Spleen (tissue), 11 donors: ENCODE data around the gene MCM5. TPM values are rescaled to one million over a fixed set of nuclear protein-coding genes. Genes with fewer than 3 reads are reported as not detected.

Experiments used
- DNase-seq: peaks from one replicate; pipeline ENCODE4 v3.0.0-alpha.2; 2020
- H3K27ac ChIP-seq, 8 donors: fragments of 200-600 bp; sonication (generic) in 7 of 8; 1 replicate in 4 of 8; 2 replicates in 4 of 8; pipeline versions ENCODE4 v1.5.0 to v1.8.0; 2016 to 2021; ENCODE audit warnings: inconsistent platforms in 4 of 8, mild to moderate bottlenecking in 4 of 8, moderate library complexity in 1 of 8
- H3K27me3 ChIP-seq, 7 donors: fragments of 200-600 bp; sonication (generic) in 6 of 7; replicated peaks in 1 of 7; 1 replicate in 4 of 7; 2 replicates in 3 of 7; pipeline versions ENCODE4 v1.5.0 to v1.8.0; 2016 to 2021; ENCODE audit warnings: inconsistent platforms in 3 of 7, mild to moderate bottlenecking in 1 of 7
- H3K36me3 ChIP-seq, 6 donors: fragments of 200-600 bp; sonication (generic) in 5 of 6; 1 replicate in 4 of 6; 2 replicates in 2 of 6; pipeline versions ENCODE4 v1.5.0 to v1.8.0; 2016 to 2021; ENCODE audit warnings: inconsistent platforms in 2 of 6
- H3K4me1 ChIP-seq, 6 donors: fragments of 200-600 bp; sonication (generic) in 5 of 6; 1 replicate in 3 of 6; 2 replicates in 3 of 6; pipeline versions ENCODE4 v1.5.0 to v1.8.0; 2016 to 2021; ENCODE audit warnings: inconsistent platforms in 3 of 6
- H3K4me3 ChIP-seq, 8 donors: fragments of 200-600 bp; sonication (generic) in 7 of 8; 1 replicate in 4 of 8; 2 replicates in 4 of 8; pipeline versions ENCODE4 v1.5.0 to v1.8.0; 2016 to 2021; ENCODE audit warnings: inconsistent platforms in 4 of 8, mild to moderate bottlenecking in 4 of 8, moderate library complexity in 2 of 8
- H3K9me3 ChIP-seq, 8 donors: fragments of 200-600 bp; sonication (generic) in 7 of 8; 1 replicate in 4 of 8; 2 replicates in 4 of 8; pipeline versions ENCODE4 v1.5.0 to v1.8.0; 2016 to 2021; ENCODE audit warnings: inconsistent platforms in 4 of 8
- CTCF ChIP-seq, 11 experiments: fragments of 200-600 bp in 7 of 11; fragments of 450-650 bp in 4 of 11; sonication (generic) in 4 of 11; IDR thresholded peaks in 8 of 11; conservative IDR thresholded peaks in 3 of 11; 1 replicate in 7 of 11; 2 replicates in 4 of 11; pipeline versions ENCODE4 v1.4.0 to v1.8.0; 2016 to 2021; ENCODE audit warnings: antibody characterized with exemption in 11 of 11, inconsistent platforms in 4 of 11, mild to moderate bottlenecking in 1 of 11
- POLR2A ChIP-seq, 3 donors: fragments of 450-650 bp; IDR thresholded peaks; one replicate each; pipeline ENCODE4 v1.5.1; 2017; ENCODE audit warnings: antibody characterized with exemption in 3 of 3, mild to moderate bottlenecking in 1 of 3
- POLR2AphosphoS5 ChIP-seq, 3 donors: sonication (generic); formaldehyde crosslinking; IDR thresholded peaks; one replicate each; pipeline ENCODE4 v1.5.1; 2017; ENCODE audit warnings: antibody characterized with exemption in 3 of 3
- WGBS, 5 donors: extraction: QIAGEN DNeasy Blood & Tissue Kit in 3 of 5; methylation state at CpG; one replicate each; pipeline versions ENCODE4 v1.1.5 to v1.1.7; 2013 to 2018; 5-methylcytosine and 5-hydroxymethylcytosine counted together
- intact Hi-C: fragments of 100-400 bp; cut with DNase I; formaldehyde crosslinking; loops from one replicate; pipeline ENCODE4 v1.15.0; 2023; ENCODE audit warnings: low total_unique reads
- polyA plus RNA-seq, 3 donors: library from polyadenylated mRNA; stranded (reverse); fragments of 200-250 nt; gene quantifications; one replicate each; pipeline ENCODE4 v1.2.1, GENCODE V29; 2013
- total RNA-seq, 7 donors: library from RNA; depleted of rRNA in 3 of 7; stranded (reverse); fragments of >200 nt in 3 of 7; fragmentation: NEBNext Ultra II Directional in 4 of 7; extraction: Animal tissue kit (Norgen Biotek cat#: 25700) in 4 of 7; gene quantifications; one replicate each; pipeline versions ENCODE4 v1.1.0 to v1.2.1, GENCODE V29; 2016 to 2021
- donor health status: healthy with polysubstance abuse.
- donor health status: DM: no; HTN: no; CAD: no; lungs with moderate emphysema.
- donor health status: DM: no; HTN: no; CAD: no.
- donor health status: Bipolar disorder and iron deficiency.
- donor health status: healthy.
- donor health status: DM: no; HTN: no; CAD: no.
- donor health status: DM: yes; HTN: yes; CAD: no.

MCM5 gene
- total and polyA plus RNA-seq, 10 donors: 45.2 to 96.3 (median 56.5) TPM

- H3K36me3 ChIP-seq: peaks cover 0 to 100% (median 93%) of the 10 kb centered on the region in 6 donors
- H3K27me3 ChIP-seq: no peaks in the 10 kb centered on the region
Observed at GRCh38 chr22:35413624-35414023, 13.7 kb downstream of the MCM5 start.

GRCh38 chr22:35417606-35418005, 17.7 kb downstream of the MCM5 start:
- no peak overlapping the region for H3K27ac ChIP-seq
- H3K4me1 ChIP-seq: peaks cover 0 to 15% (median 0%) of the 10 kb centered on the region in 6 donors
- peaks cover 0 to 100% (median 96%) of the 10 kb centered on the region in 6 donors for H3K36me3 ChIP-seq
- H3K27me3 ChIP-seq: no peaks in the 10 kb centered on the region
- DNase-seq: no peak
- H3K4me3 ChIP-seq: no peak overlapping the region
- TF ChIP-seq POLR2AphosphoS5 (IDR thresholded peaks at IDR 0.05): no peak
- TF ChIP-seq CTCF (IDR thresholded peaks at IDR 0.05 in 8 of 11, conservative IDR thresholded peaks at IDR 0.05 in 3 of 11): no peak
- no peak for TF ChIP-seq POLR2A (IDR thresholded peaks at IDR 0.05)
- 88 to 95% (median 92%) methylated on average over 6 to 9 of the region's 9 CpGs for WGBS, 5 donors
- H3K9me3 ChIP-seq: no peaks in the 10 kb centered on the region
- intact Hi-C loops: no loop called here

More at GRCh38 chr22:35413624-35414023, 13.7 kb downstream of the MCM5 start:
- Histone ChIP-seq H3K4me3 (no peak overlapping the region), H3K4me1 (peaks cover 6 to 51% (median 23%) of the 10 kb centered on the region in 6 donors), H3K9me3 (no peaks in the 10 kb centered on the region), H3K27ac (no peak overlapping the region)
- intact Hi-C loops: no loop called here
- TF ChIP-seq POLR2AphosphoS5 (IDR thresholded peaks at IDR 0.05) (no peak), CTCF (IDR thresholded peaks at IDR 0.05 in 8 of 11, conservative IDR thresholded peaks at IDR 0.05 in 3 of 11) (no peak), POLR2A (IDR thresholded peaks at IDR 0.05) (no peak)
- 96 to 100% (median 96%) methylated on average over 3 to 4 of the region's 4 CpGs for WGBS, 5 donors
- no peak for DNase-seq

- TF ChIP-seq CTCF (IDR thresholded peaks at IDR 0.05 in 8 of 11, conservative IDR thresholded peaks at IDR 0.05 in 3 of 11) (no peak), POLR2AphosphoS5 (IDR thresholded peaks at IDR 0.05) (no peak), POLR2A (IDR thresholded peaks at IDR 0.05) (no peak)
- intact Hi-C loops: no loop called here
- no peaks in the 10 kb centered on the region for H3K27me3 ChIP-seq
- H3K36me3 ChIP-seq: peaks cover 0 to 100% (median 97%) of the 10 kb centered on the region in 6 donors
- H3K4me1 ChIP-seq: peaks cover 0 to 11% (median 0%) of the 10 kb centered on the region in 6 donors
- no peak overlapping the region for H3K27ac ChIP-seq
- H3K9me3 ChIP-seq: no peaks in the 10 kb centered on the region
- no peak for DNase-seq
- no peak overlapping the region for H3K4me3 ChIP-seq
- WGBS, 5 donors: 85 to 95% (median 91%) methylated on average over 8 of the region's 8 CpGs
Observed at GRCh38 chr22:35418088-35418487, 18.1 kb downstream of the MCM5 start.

- Histone ChIP-seq H3K4me1 (peaks cover 0 to 11% (median 0%) of the 10 kb centered on the region in 6 donors), H3K9me3 (no peaks in the 10 kb centered on the region), H3K4me3 (no peak overlapping the region), H3K27me3 (no peaks in the 10 kb centered on the region), H3K27ac (no peak overlapping the region), H3K36me3 (peaks cover 0 to 100% (median 97%) of the 10 kb centered on the region in 6 donors)
- intact Hi-C loops: no loop called here
- TF ChIP-seq POLR2A (IDR thresholded peaks at IDR 0.05): no peak
- TF ChIP-seq POLR2AphosphoS5 (IDR thresholded peaks at IDR 0.05): no peak
- no peak for TF ChIP-seq CTCF (IDR thresholded peaks at IDR 0.05 in 8 of 11, conservative IDR thresholded peaks at IDR 0.05 in 3 of 11)
- 48 to 79% (median 63%) methylated on average over 3 of the region's 3 CpGs for WGBS, 5 donors
- DNase-seq: no peak
Observed at GRCh38 chr22:35418731-35419130, 18.8 kb downstream of the MCM5 start.
